Spleen (tissue), 7 donors: ENCODE data around the gene RAPGEF6.

Source experiments
- POLR2A ChIP-seq, 3 donors: fragments of 450-650 bp; IDR thresholded peaks; one replicate each; pipeline ENCODE4 v1.5.1; 2017; ENCODE audit warnings: antibody characterized with exemption in 3 of 3, mild to moderate bottlenecking in 1 of 3
- POLR2AphosphoS5 ChIP-seq, 3 donors: sonication (generic); formaldehyde crosslinking; IDR thresholded peaks; one replicate each; pipeline ENCODE4 v1.5.1; 2017; ENCODE audit warnings: antibody characterized with exemption in 3 of 3
- TF ChIP-seq, protein P1 (sequence below), 11 experiments: fragments of 200-600 bp in 7 of 11; fragments of 450-650 bp in 4 of 11; sonication (generic) in 4 of 11; IDR thresholded peaks in 8 of 11; conservative IDR thresholded peaks in 3 of 11; 1 replicate in 7 of 11; 2 replicates in 4 of 11; pipeline versions ENCODE4 v1.4.0 to v1.8.0; 2016 to 2021; ENCODE audit warnings: antibody characterized with exemption in 11 of 11, inconsistent platforms in 4 of 11, mild to moderate bottlenecking in 1 of 11
- donor health status: DM: no; HTN: no; CAD: no; lungs with moderate emphysema.
- donor health status: DM: no; HTN: no; CAD: no.
- donor health status: DM: no; HTN: no; CAD: no.

DNA sequence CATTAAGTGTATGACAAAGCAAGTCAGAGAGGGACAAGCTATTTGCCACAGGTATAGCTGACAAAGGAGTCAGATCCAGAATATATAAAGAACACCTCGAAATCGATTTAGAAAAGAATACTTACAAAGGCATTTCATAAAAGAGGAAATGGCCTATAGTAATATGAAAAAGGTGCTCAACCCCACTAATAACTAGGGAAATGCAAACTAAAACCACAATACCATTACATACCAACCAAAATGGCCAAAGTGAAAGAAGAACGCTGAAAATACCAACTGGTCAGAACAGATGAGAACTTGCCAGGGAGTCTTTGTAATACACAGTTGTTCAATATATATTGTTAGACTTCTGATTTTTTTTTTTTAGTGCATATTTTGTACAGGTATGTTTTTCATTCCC lies 218.3 kb downstream of the RAPGEF6 start:
- TF ChIP-seq, protein P1, sequence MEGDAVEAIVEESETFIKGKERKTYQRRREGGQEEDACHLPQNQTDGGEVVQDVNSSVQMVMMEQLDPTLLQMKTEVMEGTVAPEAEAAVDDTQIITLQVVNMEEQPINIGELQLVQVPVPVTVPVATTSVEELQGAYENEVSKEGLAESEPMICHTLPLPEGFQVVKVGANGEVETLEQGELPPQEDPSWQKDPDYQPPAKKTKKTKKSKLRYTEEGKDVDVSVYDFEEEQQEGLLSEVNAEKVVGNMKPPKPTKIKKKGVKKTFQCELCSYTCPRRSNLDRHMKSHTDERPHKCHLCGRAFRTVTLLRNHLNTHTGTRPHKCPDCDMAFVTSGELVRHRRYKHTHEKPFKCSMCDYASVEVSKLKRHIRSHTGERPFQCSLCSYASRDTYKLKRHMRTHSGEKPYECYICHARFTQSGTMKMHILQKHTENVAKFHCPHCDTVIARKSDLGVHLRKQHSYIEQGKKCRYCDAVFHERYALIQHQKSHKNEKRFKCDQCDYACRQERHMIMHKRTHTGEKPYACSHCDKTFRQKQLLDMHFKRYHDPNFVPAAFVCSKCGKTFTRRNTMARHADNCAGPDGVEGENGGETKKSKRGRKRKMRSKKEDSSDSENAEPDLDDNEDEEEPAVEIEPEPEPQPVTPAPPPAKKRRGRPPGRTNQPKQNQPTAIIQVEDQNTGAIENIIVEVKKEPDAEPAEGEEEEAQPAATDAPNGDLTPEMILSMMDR (IDR thresholded peaks at IDR 0.05 in 8 of 11, conservative IDR thresholded peaks at IDR 0.05 in 3 of 11), result no peak
- TF ChIP-seq POLR2A (IDR thresholded peaks at IDR 0.05) (no peak), POLR2AphosphoS5 (IDR thresholded peaks at IDR 0.05) (no peak)
